Kidney epithelial cell (primary cell): Measurements from ENCODE around the gene SYPL1. TPM values are rescaled to one million over a fixed set of nuclear protein-coding genes. Genes with fewer than 3 reads are reported as not detected.
"Not testable (repeated sequence)": the region's sequence is repeated elsewhere in the genome, so short reads cannot be mapped to it uniquely, and the experiment has no call there.

Experiments used
- DNase-seq: peaks from one replicate; pipeline ENCODE4 v3.0.0-alpha.2; 2010; ENCODE audit warnings: low read depth
- H3K27me3 ChIP-seq: 2 replicates; pipeline ENCODE4 v1.6.0; 2011; ENCODE audit warnings: low read length; ENCODE audit not compliant: control insufficient read depth, insufficient read depth
- H3K36me3 ChIP-seq: 2 replicates; pipeline ENCODE4 v1.5.1; 2011; ENCODE audit warnings: low read length; ENCODE audit not compliant: control insufficient read depth, insufficient read depth
- H3K4me3 ChIP-seq: 2 replicates; pipeline ENCODE4 v1.5.1; 2011; ENCODE audit warnings: low read depth, mild to moderate bottlenecking, control low read depth, low read length
- total RNA-seq: library from RNA; depleted of rRNA; stranded (reverse); fragments of >200 nt; gene quantifications from 2 replicates; pipeline ENCODE4 v1.2.3, GENCODE V29; 2015
- TF ChIP-seq, protein P1 (sequence below): IDR thresholded peaks from 2 replicates; pipeline ENCODE4 v1.5.1; 2011; ENCODE audit warnings: mild to moderate bottlenecking, moderate library complexity, low read length, control low read depth, inconsistent platforms; ENCODE audit not compliant: insufficient read depth, poor library complexity, severe bottlenecking

SYPL1 gene
- total RNA-seq, 1 donor from 2014 or later = 69.0 TPM

- DNase-seq = no peak
- H3K27me3 ChIP-seq = no peaks in the 10 kb centered on the region
Measured at GRCh38 chr7:106143711-106144337, 31.7 kb upstream of the SYPL1 start.

DNA sequence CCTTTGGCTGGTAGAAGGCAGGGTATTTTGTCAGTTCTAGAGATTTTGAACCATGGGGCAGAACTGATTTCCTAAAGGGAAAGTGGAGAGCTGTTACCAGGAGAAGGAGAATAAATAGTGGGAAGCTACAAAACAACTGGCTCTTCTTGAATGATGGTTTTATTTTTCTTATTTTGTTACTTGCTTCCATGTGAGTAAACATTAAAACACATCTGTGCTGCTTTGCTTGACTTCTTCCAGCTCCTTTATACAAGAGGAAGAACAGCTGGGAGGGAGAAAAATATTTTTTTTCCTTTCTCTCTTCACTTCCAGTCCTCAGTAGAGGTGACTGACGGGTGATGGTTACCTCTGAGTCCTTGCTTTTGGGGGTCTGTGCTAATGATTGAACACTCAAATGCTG lies 30.0 kb upstream of the SYPL1 start:
- Histone ChIP-seq H3K27me3 (no peaks in the 10 kb centered on the region), H3K4me3 (no peak overlapping the region), H3K36me3 (no peaks in the 10 kb centered on the region)
- TF ChIP-seq, protein P1, sequence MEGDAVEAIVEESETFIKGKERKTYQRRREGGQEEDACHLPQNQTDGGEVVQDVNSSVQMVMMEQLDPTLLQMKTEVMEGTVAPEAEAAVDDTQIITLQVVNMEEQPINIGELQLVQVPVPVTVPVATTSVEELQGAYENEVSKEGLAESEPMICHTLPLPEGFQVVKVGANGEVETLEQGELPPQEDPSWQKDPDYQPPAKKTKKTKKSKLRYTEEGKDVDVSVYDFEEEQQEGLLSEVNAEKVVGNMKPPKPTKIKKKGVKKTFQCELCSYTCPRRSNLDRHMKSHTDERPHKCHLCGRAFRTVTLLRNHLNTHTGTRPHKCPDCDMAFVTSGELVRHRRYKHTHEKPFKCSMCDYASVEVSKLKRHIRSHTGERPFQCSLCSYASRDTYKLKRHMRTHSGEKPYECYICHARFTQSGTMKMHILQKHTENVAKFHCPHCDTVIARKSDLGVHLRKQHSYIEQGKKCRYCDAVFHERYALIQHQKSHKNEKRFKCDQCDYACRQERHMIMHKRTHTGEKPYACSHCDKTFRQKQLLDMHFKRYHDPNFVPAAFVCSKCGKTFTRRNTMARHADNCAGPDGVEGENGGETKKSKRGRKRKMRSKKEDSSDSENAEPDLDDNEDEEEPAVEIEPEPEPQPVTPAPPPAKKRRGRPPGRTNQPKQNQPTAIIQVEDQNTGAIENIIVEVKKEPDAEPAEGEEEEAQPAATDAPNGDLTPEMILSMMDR = no peak
- no peak for DNase-seq

More at GRCh38 chr7:106143711-106144337, 31.7 kb upstream of the SYPL1 start:
- Histone ChIP-seq H3K4me3 (no peak overlapping the region), H3K36me3 (no peaks in the 10 kb centered on the region)
- TF ChIP-seq, protein P1 = no peak

DNA sequence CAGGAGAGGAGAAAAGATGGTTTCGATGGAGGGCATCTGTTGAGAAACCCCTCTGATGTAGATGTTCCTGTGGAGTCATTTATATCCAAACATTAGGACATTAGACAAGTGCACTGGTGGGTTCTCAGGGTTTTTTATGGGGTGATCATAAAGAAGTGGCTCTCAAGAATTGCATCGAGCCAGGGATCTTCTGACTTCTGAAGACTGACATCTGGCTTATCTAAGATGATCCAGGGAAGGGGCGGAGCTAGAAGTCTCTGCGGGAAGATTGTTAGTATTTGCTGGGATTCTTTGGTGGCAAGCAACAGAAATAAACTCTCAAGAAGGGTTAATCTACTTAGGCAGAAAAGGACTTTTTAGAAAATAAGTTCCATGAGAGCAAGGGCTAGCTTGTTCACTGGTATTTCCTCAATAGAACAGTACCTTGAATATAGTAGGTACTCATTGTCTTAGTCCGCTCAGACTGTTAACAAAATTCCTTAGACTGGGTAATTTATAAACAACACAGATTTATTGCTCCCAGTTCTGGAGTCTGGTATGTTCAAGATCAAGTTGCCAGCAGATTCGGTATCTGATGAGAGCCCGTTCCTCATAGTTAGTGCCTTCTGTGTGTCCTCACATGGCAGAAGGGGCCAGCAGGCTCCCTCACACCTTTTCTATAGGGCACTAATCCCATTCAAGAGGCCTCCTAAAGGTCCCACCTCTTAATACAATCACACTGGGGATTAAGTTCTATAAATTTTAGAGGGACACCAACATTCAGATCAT lies 28.5 kb upstream of the SYPL1 start:
- Histone ChIP-seq H3K4me3 (no peak overlapping the region), H3K27me3 (no peaks in the 10 kb centered on the region), H3K36me3 (no peaks in the 10 kb centered on the region)
- TF ChIP-seq, protein P1 = no peak
- no peak for DNase-seq

- TF ChIP-seq, protein P1 = no peak
- no peaks in the 10 kb centered on the region for H3K27me3 ChIP-seq
- H3K36me3 ChIP-seq = no peaks in the 10 kb centered on the region
- H3K4me3 ChIP-seq = no peak overlapping the region
- DNase-seq = no peak
Measured at GRCh38 chr7:106139265-106140251, 27.4 kb upstream of the SYPL1 start.

DNA sequence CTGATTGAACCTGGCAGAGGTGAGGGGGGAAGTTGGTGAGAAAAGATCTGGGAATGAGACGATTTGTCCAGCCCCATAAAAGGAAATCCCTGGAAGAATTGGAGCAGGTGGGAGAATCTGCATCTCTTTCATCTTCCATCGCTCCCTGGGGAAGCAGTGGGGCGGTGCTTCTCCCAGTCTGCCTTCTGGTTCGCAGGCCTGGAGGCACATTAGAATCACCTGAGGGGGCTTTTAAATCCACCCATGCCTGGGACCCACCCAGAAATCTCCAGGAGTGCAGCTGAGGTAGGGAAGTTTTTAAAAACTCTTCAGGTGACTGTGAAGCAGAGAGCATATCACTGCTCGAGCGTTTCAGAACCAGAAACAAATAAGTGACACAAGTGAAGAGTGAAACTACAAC lies 26.7 kb upstream of the SYPL1 start:
- no peak for DNase-seq
- H3K4me3 ChIP-seq = no peak overlapping the region
- TF ChIP-seq, protein P1 = no peak
- no peaks in the 10 kb centered on the region for H3K36me3 ChIP-seq
- H3K27me3 ChIP-seq = no peaks in the 10 kb centered on the region

DNA sequence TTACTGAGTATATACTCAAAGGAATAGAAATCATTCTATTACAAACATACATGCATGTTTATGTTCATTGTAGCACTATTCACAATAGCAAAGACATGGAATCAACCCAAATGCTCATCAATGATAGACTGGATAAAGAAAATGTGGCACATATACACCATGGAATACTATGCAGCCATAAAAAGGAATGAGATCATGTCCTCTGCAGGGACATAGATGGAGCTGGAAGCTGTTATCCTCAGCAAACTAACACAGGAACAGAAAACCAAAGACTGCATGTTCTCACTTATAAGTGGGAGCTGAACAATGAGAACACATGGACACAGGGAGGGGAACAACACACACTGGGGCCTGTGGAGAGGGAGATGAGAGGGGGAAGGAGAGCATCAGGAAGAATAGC lies 26.1 kb upstream of the SYPL1 start:
- H3K4me3 ChIP-seq, DNase-seq, H3K27me3 ChIP-seq, H3K36me3 ChIP-seq: not testable (repeated sequence)
